ENCODE results near the gene SPECC1.
"Not testable (repeated sequence)": the region's sequence is repeated elsewhere in the genome, so short reads cannot be mapped to it uniquely, and the experiment has no call there.

SPECC1 gene

DNA sequence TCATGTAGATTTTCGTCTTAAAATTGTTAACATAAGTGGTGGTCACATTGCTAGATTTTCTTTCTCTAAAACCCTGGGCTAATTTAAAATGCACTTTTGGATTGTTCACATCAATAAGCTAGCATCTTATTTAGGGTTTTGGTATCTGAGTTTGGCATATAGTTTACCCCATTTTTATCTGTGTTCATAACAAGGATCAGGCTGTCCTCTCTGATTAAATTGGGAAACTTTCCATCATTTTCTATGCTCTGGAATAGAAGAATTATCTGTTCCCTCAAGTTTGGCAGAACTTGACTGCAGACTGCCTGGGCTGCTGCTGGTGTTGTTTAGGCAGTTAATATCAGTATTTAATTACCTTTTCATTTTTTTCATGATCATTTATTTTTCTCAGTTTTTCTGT lies 1.8 kb downstream of the SPECC1 start:
- H3K4me3 ChIP-seq (replicated peaks; ENCODE audit: insufficient read depth, low read length) = no peak overlapping the region
- DNase-seq (ENCODE audit: low read depth in 1 of 2, low spot score in 1 of 2) = no peak
- H3K27ac ChIP-seq (replicated peaks) = no peak overlapping the region
- TF ChIP-seq GABPA (IDR thresholded peaks at IDR 0.05; ENCODE audit: low read depth) (no peak), POLR2AphosphoS5 (IDR thresholded peaks at IDR 0.05; ENCODE audit: low read depth) (no peak), SPI1 (IDR thresholded peaks at IDR 0.05; ENCODE audit: borderline replicate concordance, low read depth) (no peak)
- TF ChIP-seq, protein P1, sequence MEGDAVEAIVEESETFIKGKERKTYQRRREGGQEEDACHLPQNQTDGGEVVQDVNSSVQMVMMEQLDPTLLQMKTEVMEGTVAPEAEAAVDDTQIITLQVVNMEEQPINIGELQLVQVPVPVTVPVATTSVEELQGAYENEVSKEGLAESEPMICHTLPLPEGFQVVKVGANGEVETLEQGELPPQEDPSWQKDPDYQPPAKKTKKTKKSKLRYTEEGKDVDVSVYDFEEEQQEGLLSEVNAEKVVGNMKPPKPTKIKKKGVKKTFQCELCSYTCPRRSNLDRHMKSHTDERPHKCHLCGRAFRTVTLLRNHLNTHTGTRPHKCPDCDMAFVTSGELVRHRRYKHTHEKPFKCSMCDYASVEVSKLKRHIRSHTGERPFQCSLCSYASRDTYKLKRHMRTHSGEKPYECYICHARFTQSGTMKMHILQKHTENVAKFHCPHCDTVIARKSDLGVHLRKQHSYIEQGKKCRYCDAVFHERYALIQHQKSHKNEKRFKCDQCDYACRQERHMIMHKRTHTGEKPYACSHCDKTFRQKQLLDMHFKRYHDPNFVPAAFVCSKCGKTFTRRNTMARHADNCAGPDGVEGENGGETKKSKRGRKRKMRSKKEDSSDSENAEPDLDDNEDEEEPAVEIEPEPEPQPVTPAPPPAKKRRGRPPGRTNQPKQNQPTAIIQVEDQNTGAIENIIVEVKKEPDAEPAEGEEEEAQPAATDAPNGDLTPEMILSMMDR (IDR thresholded peaks at IDR 0.05; ENCODE audit: insufficient read depth, low read length) = no peak
- TF ChIP-seq, protein P2, sequence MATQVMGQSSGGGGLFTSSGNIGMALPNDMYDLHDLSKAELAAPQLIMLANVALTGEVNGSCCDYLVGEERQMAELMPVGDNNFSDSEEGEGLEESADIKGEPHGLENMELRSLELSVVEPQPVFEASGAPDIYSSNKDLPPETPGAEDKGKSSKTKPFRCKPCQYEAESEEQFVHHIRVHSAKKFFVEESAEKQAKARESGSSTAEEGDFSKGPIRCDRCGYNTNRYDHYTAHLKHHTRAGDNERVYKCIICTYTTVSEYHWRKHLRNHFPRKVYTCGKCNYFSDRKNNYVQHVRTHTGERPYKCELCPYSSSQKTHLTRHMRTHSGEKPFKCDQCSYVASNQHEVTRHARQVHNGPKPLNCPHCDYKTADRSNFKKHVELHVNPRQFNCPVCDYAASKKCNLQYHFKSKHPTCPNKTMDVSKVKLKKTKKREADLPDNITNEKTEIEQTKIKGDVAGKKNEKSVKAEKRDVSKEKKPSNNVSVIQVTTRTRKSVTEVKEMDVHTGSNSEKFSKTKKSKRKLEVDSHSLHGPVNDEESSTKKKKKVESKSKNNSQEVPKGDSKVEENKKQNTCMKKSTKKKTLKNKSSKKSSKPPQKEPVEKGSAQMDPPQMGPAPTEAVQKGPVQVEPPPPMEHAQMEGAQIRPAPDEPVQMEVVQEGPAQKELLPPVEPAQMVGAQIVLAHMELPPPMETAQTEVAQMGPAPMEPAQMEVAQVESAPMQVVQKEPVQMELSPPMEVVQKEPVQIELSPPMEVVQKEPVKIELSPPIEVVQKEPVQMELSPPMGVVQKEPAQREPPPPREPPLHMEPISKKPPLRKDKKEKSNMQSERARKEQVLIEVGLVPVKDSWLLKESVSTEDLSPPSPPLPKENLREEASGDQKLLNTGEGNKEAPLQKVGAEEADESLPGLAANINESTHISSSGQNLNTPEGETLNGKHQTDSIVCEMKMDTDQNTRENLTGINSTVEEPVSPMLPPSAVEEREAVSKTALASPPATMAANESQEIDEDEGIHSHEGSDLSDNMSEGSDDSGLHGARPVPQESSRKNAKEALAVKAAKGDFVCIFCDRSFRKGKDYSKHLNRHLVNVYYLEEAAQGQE (IDR thresholded peaks at IDR 0.05; ENCODE audit: insufficient replicate concordance, low read depth) = no peak
- no peaks in the 10 kb centered on the region for H3K27me3 ChIP-seq (ENCODE audit: insufficient read depth, poor library complexity, severe bottlenecking)

DNA sequence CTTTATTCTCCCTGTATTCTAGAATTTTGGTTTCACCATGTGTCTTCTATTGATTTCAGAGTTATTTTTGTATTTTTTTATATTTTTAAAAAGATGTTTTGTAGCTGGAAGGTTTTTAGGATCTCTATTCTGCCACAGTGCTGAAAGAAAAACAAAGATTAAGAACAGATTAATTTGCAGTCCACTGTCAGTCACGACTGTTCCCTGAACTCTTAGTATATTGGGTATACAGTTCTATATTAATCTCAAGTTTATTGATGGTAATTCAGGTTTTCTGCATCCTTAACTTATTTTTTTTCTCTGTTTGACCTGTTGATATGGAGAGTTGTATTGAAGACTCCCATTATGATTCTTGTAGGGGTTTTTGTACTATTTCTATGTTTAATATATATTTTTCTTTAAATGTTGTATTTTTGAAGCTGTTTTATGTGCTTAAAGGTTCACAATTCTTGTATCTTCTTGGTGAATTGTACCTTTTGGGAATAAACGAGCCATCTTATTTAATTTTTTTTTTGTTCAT lies 2.9 kb downstream of the SPECC1 start:
- TF ChIP-seq GABPA (IDR thresholded peaks at IDR 0.05; ENCODE audit: low read depth) = no peak
- TF ChIP-seq POLR2AphosphoS5 (IDR thresholded peaks at IDR 0.05; ENCODE audit: low read depth) = no peak
- TF ChIP-seq, protein P2 (IDR thresholded peaks at IDR 0.05; ENCODE audit: insufficient replicate concordance, low read depth) = no peak
- TF ChIP-seq, protein P1 (IDR thresholded peaks at IDR 0.05; ENCODE audit: insufficient read depth, low read length) = no peak
- TF ChIP-seq SPI1 (IDR thresholded peaks at IDR 0.05; ENCODE audit: borderline replicate concordance, low read depth) = no peak
- H3K27ac ChIP-seq (replicated peaks) = no peak overlapping the region
- no peak for DNase-seq (ENCODE audit: low read depth in 1 of 2, low spot score in 1 of 2)
- no peak overlapping the region for H3K4me3 ChIP-seq (replicated peaks; ENCODE audit: insufficient read depth, low read length)
- H3K27me3 ChIP-seq (ENCODE audit: insufficient read depth, poor library complexity, severe bottlenecking) = no peaks in the 10 kb centered on the region

DNA sequence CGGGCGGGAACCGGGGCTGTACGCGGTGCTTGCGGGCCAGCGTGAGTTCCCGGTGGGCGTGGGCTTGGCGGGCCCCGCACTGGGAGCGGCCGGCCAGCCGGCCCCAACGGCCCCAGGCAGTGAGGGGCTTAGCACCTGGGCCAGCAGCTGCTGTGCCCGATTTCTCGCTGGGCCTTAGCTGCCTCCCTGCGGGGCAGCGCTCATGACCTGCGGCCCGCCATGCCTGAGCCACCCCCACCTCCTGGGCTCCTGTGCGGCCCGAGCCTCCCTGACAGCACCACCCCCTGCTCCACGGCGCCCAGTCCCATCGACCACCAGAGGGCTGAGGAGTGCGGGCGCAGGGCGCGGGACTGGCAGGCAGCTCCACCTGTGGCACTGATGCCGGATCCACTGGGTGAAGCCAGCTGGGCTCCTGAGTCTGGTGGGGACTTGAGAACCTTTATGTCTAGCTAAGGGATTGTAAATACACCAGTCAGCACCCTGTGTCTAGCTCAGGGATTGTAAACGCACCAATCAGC lies 7.4 kb downstream of the SPECC1 start:
- H3K27me3 ChIP-seq (ENCODE audit: insufficient read depth, poor library complexity, severe bottlenecking); H3K27ac ChIP-seq (replicated peaks); DNase-seq (ENCODE audit: low read depth in 1 of 2, low spot score in 1 of 2): not testable (repeated sequence)

DNA sequence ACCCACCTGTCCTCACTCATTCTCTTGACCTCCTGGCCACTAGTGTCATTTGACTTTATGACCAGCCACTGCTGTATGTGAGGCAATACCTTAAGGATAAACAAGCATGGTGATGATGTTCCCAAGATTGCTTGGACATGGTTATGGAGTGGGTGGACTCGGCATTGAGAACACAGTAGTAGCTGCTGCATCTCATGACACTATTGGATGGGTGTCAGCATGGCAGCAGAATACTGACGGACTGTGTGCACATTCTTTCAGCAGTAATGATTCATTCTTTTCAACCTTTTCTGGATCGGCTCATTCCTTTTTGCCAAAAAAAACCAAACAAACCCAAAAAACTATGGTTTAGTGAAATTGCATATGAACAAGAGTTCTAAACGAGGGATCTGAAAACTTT lies 13.5 kb downstream of the SPECC1 start:
- Histone ChIP-seq H3K27me3 (ENCODE audit: insufficient read depth, poor library complexity, severe bottlenecking) (no peaks in the 10 kb centered on the region), H3K4me3 (replicated peaks; ENCODE audit: insufficient read depth, low read length) (no peak overlapping the region), H3K27ac (replicated peaks) (no peak overlapping the region)
- no peak for DNase-seq (ENCODE audit: low read depth in 1 of 2, low spot score in 1 of 2)
- no peak for TF ChIP-seq POLR2AphosphoS5 (IDR thresholded peaks at IDR 0.05; ENCODE audit: low read depth)
- TF ChIP-seq, protein P2 (IDR thresholded peaks at IDR 0.05; ENCODE audit: insufficient replicate concordance, low read depth) = no peak
- no peak for TF ChIP-seq SPI1 (IDR thresholded peaks at IDR 0.05; ENCODE audit: borderline replicate concordance, low read depth)
- TF ChIP-seq, protein P1 (IDR thresholded peaks at IDR 0.05; ENCODE audit: insufficient read depth, low read length) = no peak
- no peak for TF ChIP-seq GABPA (IDR thresholded peaks at IDR 0.05; ENCODE audit: low read depth)

More for the DNA sequence above, 7.4 kb downstream of the SPECC1 start:
- H3K4me3 ChIP-seq (replicated peaks; ENCODE audit: insufficient read depth, low read length) = not testable (repeated sequence)

All from HL-60 (cell line).